Aorta (tissue), 5 donors: ENCODE measurements around the gene HINFP. TPM values are rescaled to one million over a fixed set of nuclear protein-coding genes. Genes with fewer than 3 reads are reported as not detected.
"Not testable (repeated sequence)": the region's sequence is repeated elsewhere in the genome, so short reads cannot be mapped to it uniquely, and the experiment has no call there.

ENCODE experiments used
- ATAC-seq: fragments of 200-7000 bp; cut with Tn5 transposase; one replicate; pipeline ENCODE4 v1.9.1; 2022; ENCODE audit warnings: moderate library complexity; ENCODE audit not compliant: low FRiP score
- DNase-seq, 2 donors: peaks; one replicate each; pipeline ENCODE4 v3.0.0-alpha.2; 2020
- H3K27ac ChIP-seq, 2 donors: one replicate each; pipeline ENCODE4 v1.5.1; 2013; ENCODE audit warnings: low read length in 2 of 2, mild to moderate bottlenecking in 2 of 2, moderate library complexity in 2 of 2, control low read depth in 1 of 2, inconsistent platforms in 1 of 2, low read depth in 1 of 2
- H3K27me3 ChIP-seq, 2 donors: one replicate each; pipeline ENCODE4 v1.6.1; 2013; ENCODE audit warnings: control low read depth in 1 of 2, low read length in 1 of 2, mild to moderate bottlenecking in 1 of 2, moderate library complexity in 1 of 2; ENCODE audit not compliant: insufficient read depth in 2 of 2, control insufficient read depth in 1 of 2
- H3K36me3 ChIP-seq, 2 donors: one replicate each; pipeline ENCODE4 v1.6.1; 2013; ENCODE audit warnings: control low read depth in 1 of 2, low read length in 1 of 2, mild to moderate bottlenecking in 1 of 2; ENCODE audit not compliant: insufficient read depth in 2 of 2, control insufficient read depth in 1 of 2
- H3K4me1 ChIP-seq, 2 donors: one replicate each; pipeline ENCODE4 v1.6.1; 2013; ENCODE audit warnings: low read length in 2 of 2, control low read depth in 1 of 2, mild to moderate bottlenecking in 1 of 2, moderate library complexity in 1 of 2; ENCODE audit not compliant: insufficient read depth in 2 of 2, control insufficient read depth in 1 of 2
- H3K4me3 ChIP-seq, 2 donors: one replicate each; pipeline ENCODE4 v1.5.1; 2013; ENCODE audit warnings: low read length in 2 of 2, control low read depth in 1 of 2, mild to moderate bottlenecking in 1 of 2
- H3K9me3 ChIP-seq: one replicate; pipeline ENCODE4 v1.6.1; 2013; ENCODE audit warnings: mild to moderate bottlenecking, low read length; ENCODE audit not compliant: control insufficient read depth
- WGBS, 2 donors: extraction: QIAGEN DNeasy Blood & Tissue Kit; methylation state at CpG; one replicate each; pipeline ENCODE4 v1.1.7; 2013; 5-methylcytosine and 5-hydroxymethylcytosine counted together
- intact Hi-C, 2 donors: fragments of 100-400 bp; cut with DNase I; formaldehyde crosslinking; loops; one replicate each; pipeline versions ENCODE4 v1.14.2 to v1.15.0; 2022
- polyA plus RNA-seq, 2 donors: library from polyadenylated mRNA; stranded (reverse); fragments of 200-250 nt; gene quantifications; one replicate each; pipeline ENCODE4 v1.2.3, GENCODE V29; 2013
- total RNA-seq, 2 donors: library from RNA; stranded (reverse); fragmentation: NEBNext Ultra II Directional; extraction: Animal tissue kit (Norgen Biotek cat#: 25700); gene quantifications; one replicate each; pipeline ENCODE4 v1.2.1, GENCODE V29; 2021
- donor health status: healthy with polysubstance abuse.
- donor health status: Bipolar disorder and iron deficiency.
- donor health status: DM: no; HTN: no; CAD: no.
- donor health status: DM: no; HTN: no; CAD: no.
- donor health status: DM: yes; HTN: yes; CAD: no.

The HINFP gene
- total and polyA plus RNA-seq, 4 donors = 12.1 to 32.4 (median 18.7) TPM

DNA sequence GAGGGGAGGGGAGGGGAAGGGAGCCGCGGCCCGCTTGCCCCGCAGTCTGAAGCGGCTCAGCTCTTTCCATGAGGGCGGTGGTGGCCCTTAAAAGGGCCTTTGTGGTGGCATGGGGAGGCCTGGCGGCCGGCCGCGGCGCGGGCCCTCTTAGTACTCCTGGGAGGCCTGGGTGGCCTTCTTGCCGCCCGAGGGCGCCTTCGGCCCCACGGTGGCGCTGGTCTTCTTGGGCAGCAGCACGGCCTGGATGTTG, 26.6 kb upstream of the HINFP start:
- ATAC-seq (peak; percentile 91), DNase-seq (peak; percentile 91 to 94)
- Histone ChIP-seq H3K27ac (peak overlapping the region; percentile 70 to 71), H3K4me3 (peak overlapping the region; percentile 56), H3K9me3 (no peaks in the 10 kb centered on the region), H3K4me1 (no peaks in the 10 kb centered on the region), H3K36me3 (peaks cover 0 to 8% of the 10 kb centered on the region in 2 donors), H3K27me3 (no peaks in the 10 kb centered on the region)
- intact Hi-C loops = loop anchor here in 1 of 2 donors (1.0 to 5.0 kb wide), 3 partner anchors 37 to 103 kb away; partner anchors contain the start of genes HYOU1 and NLRX1
- WGBS, 2 donors = 0 to 1% methylated on average over 10 to 19 of the region's 19 CpGs

DNA sequence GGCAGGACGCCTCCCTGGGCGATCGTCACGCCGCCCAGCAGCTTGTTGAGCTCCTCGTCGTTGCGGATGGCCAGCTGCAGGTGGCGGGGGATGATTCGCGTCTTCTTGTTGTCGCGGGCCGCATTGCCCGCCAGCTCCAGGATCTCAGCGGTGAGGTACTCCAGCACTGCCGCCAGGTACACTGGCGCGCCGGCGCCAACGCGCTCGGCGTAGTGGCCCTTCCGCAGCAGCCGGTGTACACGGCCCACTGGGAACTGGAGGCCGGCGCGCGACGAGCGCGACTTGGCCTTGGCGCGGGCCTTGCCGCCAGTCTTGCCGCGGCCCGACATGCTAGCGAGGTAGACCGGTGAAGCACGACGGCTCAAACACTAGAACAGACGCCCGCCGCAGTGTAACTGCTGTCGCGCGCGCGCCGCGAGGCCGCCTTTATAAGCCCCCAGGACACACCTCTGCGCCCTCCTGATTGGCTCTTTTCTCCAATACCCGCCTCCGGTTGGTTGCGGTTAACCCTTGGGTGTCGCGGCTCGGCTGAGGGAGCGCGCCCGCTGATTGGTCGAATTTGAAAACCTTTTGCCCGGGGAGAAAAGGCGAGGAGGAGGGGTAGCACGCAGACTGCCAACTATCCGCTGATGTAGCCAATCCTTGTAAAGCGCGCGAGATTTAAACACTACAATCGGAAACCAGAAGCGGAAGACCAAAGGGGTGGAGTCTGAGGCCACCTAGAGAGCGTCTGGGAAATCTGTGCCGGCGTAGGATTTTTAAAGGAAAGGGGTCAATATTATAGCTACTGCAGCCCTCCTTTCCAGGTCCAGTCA, 26.1 kb upstream of the HINFP start:
- no peaks in the 10 kb centered on the region for H3K9me3 ChIP-seq
- H3K4me1 ChIP-seq = no peaks in the 10 kb centered on the region
- H3K27ac ChIP-seq = peak overlapping the region in 1 of 2 donors; percentile 78
- H3K27me3 ChIP-seq = no peaks in the 10 kb centered on the region
- DNase-seq (peak; percentile 98 to 99), ATAC-seq (peak; percentile 98)
- peaks cover 0 to 8% of the 10 kb centered on the region in 2 donors for H3K36me3 ChIP-seq
- H3K4me3 ChIP-seq = peak overlapping the region; percentile 27 to 56
- intact Hi-C loops = loop anchor here in 1 of 2 donors (5.0 kb wide), 1 partner anchor 72 kb away; the partner anchor contains the start of gene NLRX1
- WGBS, 2 donors = 0 to 1% methylated on average over 72 to 79 of the region's 79 CpGs

DNA sequence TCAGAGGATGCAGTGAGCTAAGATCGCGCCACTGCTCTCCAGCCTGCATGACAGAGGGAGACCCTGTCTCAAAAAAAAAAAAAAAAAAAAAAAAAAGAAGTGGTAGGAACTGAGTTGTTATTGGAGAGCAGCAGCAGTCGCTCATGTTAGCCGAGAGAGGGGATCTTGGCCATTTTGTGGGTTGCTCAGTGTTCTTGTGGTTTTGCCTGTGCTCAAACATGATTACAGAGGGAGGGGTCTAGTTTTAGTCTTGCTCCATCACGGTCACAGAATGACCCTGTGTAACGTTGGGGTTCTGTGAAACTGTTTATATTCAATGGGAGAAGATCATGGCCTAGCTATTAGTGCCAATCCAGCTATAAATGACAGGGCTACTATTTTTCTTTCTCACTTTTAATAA, 21.7 kb upstream of the HINFP start:
- H3K4me1 ChIP-seq = no peaks in the 10 kb centered on the region
- no peak for DNase-seq
- no peak overlapping the region for H3K27ac ChIP-seq
- no peak overlapping the region for H3K4me3 ChIP-seq
- WGBS, 2 donors = 79 to 80% methylated on average over 6 of the region's 6 CpGs
- no peaks in the 10 kb centered on the region for H3K27me3 ChIP-seq
- intact Hi-C loops = loop anchor here in 1 of 2 donors (5.0 kb wide), 1 partner anchor 68 kb away; the partner anchor contains the start of gene NLRX1
- no peak for ATAC-seq
- H3K9me3 ChIP-seq = no peaks in the 10 kb centered on the region
- H3K36me3 ChIP-seq = peaks cover 0 to 7% of the 10 kb centered on the region in 2 donors

DNA sequence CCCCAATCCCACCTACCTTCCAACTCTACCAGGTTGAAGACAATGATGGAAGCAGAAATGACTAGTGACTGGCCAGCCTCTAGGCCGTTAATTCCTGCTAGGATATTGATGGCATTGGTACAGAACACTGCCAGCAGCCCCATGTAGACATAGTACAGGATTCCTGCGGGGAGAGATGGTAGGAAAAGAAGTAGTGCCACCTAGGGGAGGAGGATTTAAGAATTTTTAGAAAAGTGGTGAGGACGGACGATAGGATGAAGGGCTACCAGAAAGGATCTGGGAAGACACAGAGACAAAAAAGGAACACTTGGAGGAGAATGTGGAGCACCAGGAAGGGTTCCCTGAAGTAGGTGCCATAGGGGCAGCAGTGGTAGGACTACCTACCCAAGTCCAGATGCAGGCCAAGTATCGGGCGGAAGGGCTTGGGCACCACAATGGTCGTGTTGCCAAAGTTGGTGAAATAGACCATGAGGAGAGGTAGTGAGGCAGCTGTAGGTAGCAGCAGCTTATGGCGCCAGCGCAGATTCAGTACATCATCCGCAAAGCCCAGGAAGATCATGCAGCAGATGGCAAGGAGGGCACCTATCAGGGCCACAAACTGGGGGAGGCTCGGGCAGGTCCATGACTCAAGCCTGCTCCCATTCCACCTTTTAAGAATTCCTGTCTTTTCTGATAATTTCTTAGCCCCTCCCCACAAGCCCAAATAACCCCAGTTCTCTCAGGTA, 21.0 kb upstream of the HINFP start:
- Histone ChIP-seq H3K4me3 (peak overlapping the region in 1 of 2 donors; percentile 43), H3K36me3 (peaks cover 0 to 7% of the 10 kb centered on the region in 2 donors), H3K9me3 (no peaks in the 10 kb centered on the region), H3K4me1 (no peaks in the 10 kb centered on the region), H3K27ac (no peak overlapping the region), H3K27me3 (no peaks in the 10 kb centered on the region)
- intact Hi-C loops = no loop called here
- 43% methylated on average over 11 of the region's 11 CpGs for WGBS, 2 donors
- ATAC-seq = no peak
- peak in 1 of 2 donors; percentile 30 for DNase-seq

DNA sequence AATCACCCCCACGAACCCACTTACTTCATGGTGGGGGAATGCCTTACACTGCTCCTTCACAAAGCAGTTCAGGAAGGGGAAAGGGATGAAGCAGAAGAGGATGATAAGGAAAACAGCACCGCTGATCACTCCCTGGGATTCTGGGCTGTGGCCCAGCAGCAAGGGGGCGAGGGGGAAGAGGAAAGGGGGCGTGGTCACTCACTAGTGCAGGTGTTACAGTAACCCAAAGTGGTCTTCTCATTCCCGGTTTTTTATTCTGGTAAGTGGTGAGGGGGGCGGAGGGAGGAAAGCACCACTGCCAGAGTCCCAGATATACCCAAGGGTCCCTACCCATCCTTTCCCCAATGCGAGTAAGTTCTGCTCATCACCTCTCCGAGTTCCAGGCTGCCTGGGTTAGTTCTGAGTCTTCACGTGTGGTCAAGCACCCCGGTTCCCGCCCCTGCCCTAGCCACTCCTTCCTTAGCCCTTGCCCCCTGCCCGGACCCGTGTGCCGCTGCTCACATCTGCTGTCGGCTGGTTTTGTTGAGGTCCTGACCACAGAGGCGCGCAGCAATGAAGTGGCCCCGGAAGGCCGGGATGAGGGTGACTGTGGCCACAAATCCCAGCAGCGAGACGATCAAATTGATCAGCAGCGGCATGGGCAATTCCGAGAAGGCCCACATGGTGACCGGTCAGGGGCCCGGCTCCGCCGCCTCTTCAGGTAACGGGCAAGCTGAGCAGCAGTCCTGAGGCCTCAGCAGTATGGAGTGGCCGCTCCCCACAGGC, 20.2 kb upstream of the HINFP start:
- Histone ChIP-seq H3K4me1 (no peaks in the 10 kb centered on the region), H3K36me3 (peaks cover 0 to 7% of the 10 kb centered on the region in 2 donors), H3K27me3 (no peaks in the 10 kb centered on the region), H3K27ac (peak overlapping the region in 1 of 2 donors; percentile 58), H3K4me3 (peak overlapping the region; percentile 43 to 46), H3K9me3 (no peaks in the 10 kb centered on the region)
- intact Hi-C loops = no loop called here
- peak; percentile 41 to 60 for DNase-seq
- 1 to 2% methylated on average over 29 of the region's 29 CpGs for WGBS, 2 donors
- peak; percentile 61 for ATAC-seq

DNA sequence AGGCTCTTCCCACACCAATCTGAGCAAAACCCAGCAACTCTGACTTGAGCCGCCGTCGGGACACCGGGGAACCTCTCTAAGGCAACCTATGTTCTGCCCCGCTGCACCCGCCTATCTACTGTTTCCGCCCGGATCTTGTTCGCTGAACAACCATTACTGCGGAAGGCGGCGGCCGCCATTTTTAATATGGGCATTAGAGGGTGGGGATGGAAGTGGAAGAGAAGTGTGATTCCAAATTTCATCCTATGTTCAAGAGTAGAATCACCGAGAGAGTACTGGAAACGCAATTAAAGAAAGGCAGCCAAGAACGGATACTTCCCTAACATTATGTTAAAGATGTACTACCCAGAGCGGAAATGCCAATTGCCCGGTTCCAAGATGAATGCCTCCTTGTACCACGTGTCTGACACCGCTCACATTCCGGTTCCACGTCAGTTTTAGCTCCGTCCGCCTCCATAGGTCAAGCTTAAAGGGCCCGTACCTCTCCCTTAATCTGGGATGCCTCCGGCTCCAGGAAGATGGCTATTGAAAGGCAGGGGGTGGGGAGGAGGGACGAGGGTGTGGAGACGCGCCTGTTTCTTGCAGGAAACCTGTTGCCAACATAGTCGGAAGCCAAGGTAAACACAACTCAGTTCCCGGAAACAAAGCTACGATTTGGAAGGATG, 19.5 kb upstream of the HINFP start, which contains the start of gene DPAGT1:
Gene DPAGT1 (minus strand): TSS at position 95 of the 665 bp plus-strand sequence. CDS start 198 bp downstream, outside the sequence.
- ATAC-seq = peak; percentile 97
- H3K9me3 ChIP-seq = no peaks in the 10 kb centered on the region
- WGBS, 2 donors = 0% methylated on average over 32 of the region's 32 CpGs
- DNase-seq = peak; percentile 93 to 94
- H3K4me3 ChIP-seq = peak within 1 kb of the TSS; percentile 43 to 70
- intact Hi-C loops = loop anchor here in 1 of 2 donors (1.0 kb wide), 1 partner anchor 215 kb away; the partner anchor contains the start of gene MCAM
- H3K4me1 ChIP-seq = no peaks in the 10 kb centered on the region
- peak within 1 kb of the TSS; percentile 29 to 95 for H3K27ac ChIP-seq
- peaks cover 0 to 7% of the 10 kb centered on the region in 2 donors for H3K36me3 ChIP-seq
- H3K27me3 ChIP-seq = no peaks in the 10 kb centered on the region

DNA sequence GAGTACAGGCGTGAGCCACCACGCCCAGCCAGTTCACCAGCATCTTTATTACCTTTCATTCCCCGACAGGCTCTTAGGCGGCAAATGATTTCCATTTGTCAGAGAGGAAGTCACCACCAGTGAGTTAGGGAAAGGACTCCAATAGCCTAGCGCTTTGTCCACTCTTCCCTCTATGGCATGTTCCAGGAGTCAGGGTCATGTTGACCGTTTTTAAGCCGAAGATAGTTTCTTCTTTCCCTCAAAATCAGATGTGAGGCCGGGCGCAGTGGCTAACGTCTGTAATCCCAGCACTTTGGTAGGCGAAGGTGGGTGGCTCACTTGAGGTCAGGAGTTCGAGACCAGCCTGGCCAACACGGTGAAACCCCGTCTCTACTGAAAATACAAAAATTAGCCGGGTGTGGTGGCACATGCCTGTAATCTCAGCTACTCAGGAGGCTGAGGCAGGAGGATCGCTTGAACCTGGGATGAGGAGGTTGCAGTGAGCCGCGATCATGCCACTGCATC, 18.2 kb upstream of the HINFP start:
- 87 to 88% methylated on average over 18 of the region's 18 CpGs for WGBS, 2 donors
- ATAC-seq, H3K36me3 ChIP-seq, H3K4me1 ChIP-seq, intact Hi-C loops, H3K4me3 ChIP-seq, H3K27me3 ChIP-seq, H3K9me3 ChIP-seq: not testable (repeated sequence)
- H3K27ac ChIP-seq = peak overlapping the region in 1 of 2 donors; percentile 73
- peak in 1 of 2 donors; percentile 27 for DNase-seq

DNA sequence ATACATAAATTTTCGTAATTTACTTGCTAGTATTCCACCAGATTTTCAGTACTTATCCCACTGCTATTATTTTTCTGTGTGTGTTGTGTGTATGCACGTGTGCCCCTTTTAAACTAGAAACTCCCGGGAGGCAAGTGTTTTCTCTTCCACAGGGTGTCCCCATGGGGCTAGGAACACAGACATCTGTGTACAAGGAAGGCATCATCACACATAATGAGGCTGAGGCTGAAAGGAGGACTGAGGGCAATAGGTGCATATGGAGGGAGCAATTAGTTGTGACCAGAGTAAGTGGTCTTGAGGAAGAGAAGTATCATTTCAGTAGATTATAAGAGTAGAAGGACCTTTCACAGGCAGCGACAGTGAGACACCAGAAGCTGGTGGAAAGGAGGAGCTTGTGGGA, 17.6 kb upstream of the HINFP start:
- ATAC-seq (no peak), DNase-seq (no peak)
- H3K27me3 ChIP-seq = no peaks in the 10 kb centered on the region
- H3K9me3 ChIP-seq = no peaks in the 10 kb centered on the region
- peaks cover 0 to under 1% of the 10 kb centered on the region in 2 donors for H3K4me1 ChIP-seq
- H3K36me3 ChIP-seq = no peaks in the 10 kb centered on the region
- H3K4me3 ChIP-seq = no peak overlapping the region
- no peak overlapping the region for H3K27ac ChIP-seq
- intact Hi-C loops = no loop called here
- 61 to 65% methylated on average over 4 of the region's 4 CpGs for WGBS, 2 donors
